Measurements from ENCODE around the gene RUNX1.
"Not testable (repeated sequence)": the region's sequence is repeated elsewhere in the genome, so short reads cannot be mapped to it uniquely, and the experiment has no call there.

The RUNX1 gene

DNA sequence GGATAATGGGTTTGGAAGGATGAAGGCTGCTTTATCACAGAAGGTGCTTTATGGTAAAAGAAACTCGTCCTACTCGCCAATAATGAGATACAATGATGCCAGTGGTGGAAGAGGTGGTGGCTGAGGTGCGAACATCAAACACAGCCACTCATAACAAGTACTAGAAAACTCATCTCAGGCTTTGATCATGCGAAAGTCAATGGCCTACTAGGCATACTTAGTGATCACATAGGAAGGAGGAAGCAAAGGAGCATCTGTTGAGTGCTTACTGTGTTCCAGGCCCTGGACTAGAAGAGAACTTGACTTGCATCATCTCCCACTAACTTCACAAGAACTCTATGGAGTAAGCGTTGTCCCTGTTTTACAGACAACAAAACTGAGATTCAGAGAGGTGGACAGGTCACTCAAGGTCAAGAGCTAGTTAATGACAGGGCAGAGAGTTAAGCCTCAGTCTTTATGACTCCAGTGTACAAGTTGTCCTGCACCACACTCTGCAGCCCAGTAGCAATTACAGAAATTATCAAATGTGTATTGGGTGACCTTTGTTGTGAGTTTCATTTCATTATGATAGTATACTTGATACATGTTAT lies 33.6 kb downstream of the RUNX1 start:
- no peak for DNase-seq

DNA sequence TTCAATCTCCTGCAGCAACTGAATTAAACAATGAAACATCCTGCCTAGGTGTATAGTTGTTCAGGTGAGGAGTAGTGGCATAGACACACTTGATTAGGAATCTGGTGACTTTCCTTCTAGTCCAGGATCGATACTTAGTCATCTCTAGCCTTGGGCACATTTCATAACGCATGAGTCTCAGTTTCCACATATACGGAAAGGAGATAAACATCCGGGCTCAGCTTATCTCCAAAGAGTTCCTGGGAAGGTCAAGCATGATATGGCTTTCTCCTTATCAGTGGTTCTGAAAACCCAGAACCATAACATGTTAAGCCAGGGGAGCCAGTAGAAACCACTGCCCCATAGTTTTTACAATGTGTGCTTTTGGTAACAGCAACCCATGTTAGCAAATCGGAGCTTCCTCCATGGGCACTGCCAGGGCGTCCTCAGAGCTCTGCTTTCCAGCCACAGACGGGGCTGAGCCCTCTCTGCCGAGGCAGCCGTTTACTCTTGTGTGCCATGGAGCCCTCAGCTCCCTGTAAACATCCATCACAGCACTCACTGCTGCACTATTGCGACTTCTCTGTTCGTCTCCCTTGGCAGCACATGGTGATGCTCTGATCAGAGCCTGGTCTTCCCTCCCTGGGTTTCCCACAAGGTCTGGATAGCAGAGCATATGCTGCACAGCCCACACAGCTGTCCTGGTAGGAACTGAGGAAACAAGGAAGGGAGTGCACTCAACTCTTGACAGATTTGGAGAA lies 34.6 kb downstream of the RUNX1 start:
- no peak for DNase-seq

DNA sequence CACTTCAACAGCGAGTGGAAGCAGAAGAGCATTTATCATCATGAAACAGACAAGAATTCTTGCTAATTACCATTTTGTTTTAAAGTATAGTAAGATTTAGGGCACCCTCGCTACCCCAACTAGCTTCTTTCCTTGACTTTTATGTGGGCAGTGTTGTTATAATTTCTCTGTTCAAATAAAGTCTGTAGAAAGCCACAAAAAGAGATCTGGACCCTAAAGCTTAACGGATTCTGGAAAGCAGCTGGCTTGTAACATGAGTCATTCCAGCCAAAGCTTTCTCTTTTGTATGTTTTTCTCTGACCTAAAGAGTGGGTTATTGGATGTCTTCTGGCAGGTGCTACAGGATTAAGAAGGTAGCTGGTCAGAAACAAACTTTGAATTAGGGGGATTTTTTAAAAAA lies 37.4 kb downstream of the RUNX1 start:
- no peak for DNase-seq

DNA sequence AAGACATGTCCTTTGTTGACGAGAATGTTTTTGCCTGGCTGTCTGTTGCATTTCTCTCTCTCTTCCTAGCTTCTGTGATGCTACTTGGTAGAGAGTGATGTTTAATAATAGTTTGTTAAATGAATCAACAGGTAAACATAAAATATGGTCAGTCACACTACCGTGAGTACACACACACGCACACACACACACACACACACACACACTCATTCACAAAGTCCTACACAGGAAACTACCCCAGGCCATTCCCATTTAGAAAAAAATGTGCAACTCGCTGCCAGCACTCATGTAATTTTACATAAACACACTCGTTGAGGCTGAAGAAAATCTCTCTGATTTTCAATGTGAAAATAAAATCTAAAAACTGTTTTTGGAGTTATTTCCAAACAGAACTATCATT lies 38.7 kb downstream of the RUNX1 start:
- DNase-seq, result no peak

DNA sequence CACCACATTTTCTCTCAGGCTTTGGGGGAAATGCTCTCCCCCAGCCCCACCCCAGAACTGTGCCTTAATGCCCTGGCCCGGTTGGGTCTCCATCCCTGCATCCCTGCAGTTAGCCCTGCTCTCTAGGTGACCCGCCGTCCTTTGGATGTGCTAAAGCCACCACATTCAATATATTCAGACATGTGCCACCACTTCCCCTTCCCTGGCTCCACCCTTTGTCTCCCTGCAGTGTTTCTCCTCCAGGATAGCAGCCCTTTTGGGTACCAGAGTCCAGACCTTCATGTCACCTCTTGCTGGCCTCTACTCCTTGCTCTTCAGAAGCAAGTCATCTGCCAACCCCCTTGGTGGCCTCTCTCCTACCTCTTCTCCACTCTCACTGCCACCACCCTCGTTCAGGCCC lies 41.8 kb downstream of the RUNX1 start:
- DNase-seq, result no peak

DNA sequence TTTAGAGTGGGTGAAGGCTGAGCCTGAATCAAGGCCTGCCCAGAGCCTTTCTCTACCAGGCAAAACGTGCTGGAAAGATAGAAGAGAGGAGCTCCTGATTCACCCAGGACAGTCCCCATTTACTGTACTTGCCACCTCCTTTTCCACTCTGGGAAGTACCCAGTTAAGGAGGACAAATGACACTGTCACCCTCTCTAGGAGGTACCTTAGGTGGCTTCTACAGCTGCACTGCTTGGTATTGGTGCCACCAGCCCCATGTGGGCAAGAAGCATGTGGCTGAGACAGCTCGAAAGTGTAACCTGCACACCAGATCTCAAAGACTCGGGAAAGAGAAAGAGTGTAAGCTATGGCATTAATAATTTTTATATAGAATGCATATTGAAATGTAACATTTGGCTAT lies 42.3 kb downstream of the RUNX1 start:
- no peak for DNase-seq

DNA sequence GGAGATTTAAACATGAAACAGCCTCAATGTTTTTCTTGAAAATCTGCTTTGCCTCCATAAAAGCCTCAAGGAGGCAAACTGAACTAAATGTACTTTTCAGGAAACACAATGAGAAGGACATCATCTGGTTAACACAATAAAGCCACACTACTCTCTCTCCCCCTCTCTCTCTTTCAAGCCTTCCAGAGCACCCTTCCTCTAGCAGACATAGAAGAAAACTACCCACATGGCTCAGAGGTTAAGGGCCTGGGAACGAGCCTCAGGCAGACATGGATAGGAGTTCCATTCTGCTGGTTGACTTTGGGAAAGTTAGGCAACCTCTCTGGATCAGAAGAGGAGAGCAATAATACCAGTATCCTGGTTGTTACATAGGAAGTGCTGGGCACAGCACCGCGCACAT lies 42.9 kb downstream of the RUNX1 start:
- no peak for DNase-seq

DNA sequence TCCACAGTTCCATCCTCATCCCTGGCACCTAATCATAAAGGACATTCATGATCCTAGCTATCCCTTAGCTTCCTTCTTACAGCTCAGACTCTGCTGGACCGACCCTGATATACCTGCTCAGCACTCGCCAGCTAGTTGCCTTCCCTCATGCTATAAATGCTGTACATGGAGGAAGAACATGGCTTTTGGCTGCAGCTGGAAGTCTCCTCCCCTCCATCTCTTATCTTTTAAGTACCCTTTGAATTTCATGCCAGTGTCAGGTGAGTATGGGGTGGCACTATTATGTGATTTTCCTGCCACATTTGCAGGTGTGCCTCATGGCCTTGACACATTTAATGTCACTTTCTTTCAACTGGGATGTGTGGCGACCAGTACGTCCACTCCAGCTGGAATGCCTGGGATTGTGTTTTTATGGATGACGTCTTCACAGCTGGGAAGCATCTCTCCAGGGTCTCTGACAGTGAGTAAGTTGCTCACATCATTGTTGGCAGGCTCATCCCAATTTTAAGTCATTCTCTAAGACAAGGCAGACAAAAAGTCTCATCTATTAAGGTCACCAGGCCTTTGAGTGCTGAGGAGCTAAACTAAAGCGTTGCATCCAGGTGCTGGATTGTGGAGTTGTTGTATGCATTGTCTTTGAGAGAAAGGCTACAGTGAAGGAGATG lies 43.4 kb downstream of the RUNX1 start:
- DNase-seq, result no peak

DNA sequence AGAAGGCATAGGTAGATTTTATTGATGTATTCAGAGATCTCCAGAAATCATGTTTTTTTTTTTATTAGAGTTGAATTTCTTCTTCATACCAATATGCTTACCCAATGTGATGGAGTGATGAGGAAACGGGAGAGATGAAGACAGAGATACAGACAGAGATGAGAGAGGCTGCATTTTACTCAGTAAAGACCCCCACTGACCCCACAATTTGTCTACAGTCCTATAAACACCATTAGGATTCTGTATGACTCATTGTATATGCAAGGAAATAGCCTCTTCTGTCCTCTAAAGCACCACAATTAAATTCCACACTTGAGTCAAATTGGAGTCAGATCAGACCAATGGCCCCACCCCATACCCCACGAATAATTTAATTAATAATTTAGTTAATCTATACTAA lies 44.0 kb downstream of the RUNX1 start:
- no peak for DNase-seq

DNA sequence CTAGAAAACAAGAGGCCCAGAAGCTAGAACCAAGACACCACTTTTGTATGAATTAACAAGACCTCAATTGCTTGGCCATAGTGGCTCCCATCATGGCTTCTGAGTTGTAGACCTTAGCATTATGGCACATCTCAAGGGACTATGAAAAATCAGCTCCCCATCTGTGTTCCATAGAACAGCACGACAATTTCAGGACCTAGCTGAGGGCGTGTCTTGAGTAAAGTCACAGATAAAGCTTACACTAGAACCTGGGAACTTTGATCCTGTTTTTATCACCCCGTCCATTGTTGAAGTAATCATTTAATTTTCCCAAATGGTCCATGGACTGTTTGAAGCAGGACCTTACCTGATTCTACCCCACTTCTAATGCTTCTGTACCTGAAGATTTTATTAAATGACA lies 44.8 kb downstream of the RUNX1 start:
- DNase-seq, result no peak

DNA sequence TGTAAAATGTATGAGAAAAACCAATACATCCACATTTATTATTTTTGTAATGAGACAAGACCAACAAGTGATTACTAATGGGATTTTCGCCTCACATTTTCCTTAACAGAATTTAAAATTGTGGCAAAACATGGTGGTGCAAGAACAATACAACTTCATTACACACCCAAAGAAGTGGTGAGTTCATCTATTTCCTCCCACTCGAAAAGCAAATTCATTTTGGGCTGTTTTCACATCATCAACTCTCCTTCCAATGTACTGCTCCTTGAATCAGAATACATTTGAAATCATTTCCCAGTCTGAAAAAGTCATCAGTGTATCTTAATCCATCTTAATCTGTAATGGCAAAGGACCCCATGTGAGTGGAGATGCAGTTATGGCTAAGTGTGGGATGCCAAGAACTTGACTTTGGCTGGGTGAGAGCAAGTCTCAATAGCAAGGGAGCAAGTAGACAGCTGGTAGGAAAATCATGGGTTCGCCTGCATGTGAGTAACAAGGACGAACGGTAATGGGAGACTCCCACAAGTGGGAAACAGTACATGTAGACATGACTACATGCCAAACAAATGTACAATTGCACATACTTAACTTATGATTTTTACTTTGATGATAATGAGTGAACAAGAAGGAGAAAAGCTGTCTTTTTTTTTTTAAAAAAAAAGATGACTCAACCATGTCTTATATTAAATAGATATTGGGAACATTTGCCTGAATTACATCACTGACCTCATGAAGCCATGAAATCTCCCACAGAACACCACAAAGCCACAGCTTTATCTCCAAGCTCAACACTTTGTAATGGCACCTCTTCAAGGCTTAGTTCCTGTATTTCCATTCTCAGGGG lies 46.0 kb downstream of the RUNX1 start:
- no peak for DNase-seq

DNA sequence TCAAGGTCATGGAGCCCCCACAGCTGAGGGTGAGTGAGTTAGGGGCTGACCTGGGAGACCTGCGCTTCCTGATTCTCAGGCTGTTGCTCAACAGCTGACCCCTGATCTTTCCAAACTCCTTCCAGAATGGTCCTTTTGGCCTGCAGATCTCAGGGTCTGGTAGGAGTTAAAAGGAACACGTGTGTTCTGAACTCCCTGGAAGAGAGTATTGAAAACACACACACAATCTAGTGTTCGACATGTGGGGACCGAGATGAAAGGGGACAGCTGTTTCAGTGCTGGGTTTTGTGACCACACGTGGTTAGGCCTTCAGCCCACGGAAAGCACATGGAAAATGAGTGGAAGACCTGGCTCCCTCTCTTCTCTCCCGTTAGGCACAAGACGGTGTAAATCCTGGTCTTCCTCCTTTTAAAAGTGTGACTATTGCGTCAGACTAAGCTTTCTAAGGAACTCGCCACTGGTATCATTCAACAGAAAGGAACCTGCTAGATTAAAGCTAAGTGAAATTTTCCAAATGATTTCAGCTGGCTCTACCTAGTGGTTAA lies 49.6 kb downstream of the RUNX1 start:
- no peak for DNase-seq

DNA sequence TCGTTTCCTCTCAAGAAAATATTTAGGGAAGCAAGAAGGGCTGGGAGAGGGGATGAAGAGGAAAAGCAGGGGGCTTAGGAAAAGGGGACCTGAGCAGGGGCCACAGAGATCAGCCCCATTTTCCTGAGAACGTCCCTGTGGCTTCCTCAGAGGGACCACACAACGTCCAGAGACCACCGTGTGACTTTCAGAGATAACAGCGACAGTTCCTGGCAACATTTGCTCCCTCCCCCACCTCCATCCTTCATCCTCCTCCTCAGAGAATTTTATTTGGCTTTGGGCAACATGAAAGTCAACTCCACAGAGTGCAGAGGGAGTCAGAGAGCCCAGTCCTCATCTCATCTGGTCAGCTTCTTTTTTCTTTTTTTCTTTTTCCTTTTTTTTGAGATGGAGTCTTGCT lies 50.9 kb downstream of the RUNX1 start:
- DNase-seq, result no peak

DNA sequence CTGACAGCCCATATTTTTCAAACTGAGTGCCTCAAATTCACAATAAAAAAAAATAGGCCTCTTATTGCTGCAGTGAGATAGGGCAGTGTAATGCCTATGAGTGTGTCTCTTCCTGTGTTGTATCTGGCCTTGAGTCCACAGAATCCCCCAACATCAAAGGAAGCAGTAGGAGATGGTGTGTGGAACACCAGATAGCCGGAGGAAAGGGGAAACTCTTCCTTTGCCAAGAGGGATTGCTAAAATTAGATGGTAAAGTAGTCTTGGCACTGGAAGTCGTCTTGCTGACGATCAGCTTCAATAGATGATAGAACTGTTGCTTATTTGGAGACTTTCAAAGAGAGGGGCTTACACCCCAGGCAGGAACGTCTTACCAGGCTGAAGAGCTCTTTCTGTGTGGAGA lies 51.8 kb downstream of the RUNX1 start:
- no peak for DNase-seq

DNA sequence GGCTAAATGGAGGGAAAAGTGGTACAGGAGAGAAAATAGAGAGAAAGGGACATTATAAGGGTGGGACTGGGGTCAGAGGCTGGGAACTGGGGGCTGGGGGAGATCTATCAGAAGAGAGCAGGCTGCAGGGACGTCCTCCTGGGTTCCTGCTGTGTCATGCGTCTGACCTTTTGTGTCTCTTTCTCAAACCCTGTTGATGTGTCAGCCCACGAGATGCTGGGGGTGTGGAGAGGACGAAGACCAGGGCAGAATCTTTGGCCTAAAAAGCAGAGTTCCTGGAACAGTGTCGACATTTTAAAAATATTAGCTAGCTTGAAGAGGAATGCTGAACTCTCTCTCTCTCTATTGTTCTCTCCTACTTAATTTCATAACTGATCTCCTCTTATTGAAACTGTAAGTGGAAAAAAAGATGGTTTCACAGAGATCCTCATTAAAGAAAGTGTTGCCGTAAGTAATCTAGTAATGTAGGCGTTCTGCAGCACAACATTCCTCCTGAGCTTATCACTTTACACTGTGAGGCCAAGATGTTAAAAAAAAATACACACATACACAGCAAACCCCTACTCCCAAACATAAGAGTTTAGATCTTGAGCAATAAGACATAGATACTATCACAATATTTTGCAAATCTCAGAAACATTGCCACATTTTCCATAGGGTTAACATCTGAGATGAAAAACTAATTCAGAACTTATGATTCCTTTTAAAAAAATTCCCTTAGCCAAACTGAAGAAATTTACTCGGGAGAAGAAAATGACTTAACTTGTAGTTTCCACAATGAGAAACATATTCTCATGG lies 52.6 kb downstream of the RUNX1 start:
- DNase-seq, result no peak

DNA sequence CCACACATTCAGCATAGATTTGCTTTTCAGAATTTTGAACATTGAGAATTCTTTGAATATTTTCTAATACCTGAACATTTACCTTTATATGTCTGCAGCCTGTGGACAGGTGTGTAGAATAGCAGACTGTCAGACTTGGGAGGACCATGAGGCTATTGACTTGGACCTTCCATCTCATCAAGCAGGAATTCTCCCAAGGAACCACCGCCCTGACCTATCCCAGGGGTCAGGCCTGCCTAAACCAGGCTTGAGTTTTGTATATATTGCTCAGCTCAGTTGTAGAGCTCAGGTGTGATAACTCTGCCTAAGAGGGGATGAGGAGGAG lies 53.2 kb downstream of the RUNX1 start:
- DNase-seq, result no peak

DNA sequence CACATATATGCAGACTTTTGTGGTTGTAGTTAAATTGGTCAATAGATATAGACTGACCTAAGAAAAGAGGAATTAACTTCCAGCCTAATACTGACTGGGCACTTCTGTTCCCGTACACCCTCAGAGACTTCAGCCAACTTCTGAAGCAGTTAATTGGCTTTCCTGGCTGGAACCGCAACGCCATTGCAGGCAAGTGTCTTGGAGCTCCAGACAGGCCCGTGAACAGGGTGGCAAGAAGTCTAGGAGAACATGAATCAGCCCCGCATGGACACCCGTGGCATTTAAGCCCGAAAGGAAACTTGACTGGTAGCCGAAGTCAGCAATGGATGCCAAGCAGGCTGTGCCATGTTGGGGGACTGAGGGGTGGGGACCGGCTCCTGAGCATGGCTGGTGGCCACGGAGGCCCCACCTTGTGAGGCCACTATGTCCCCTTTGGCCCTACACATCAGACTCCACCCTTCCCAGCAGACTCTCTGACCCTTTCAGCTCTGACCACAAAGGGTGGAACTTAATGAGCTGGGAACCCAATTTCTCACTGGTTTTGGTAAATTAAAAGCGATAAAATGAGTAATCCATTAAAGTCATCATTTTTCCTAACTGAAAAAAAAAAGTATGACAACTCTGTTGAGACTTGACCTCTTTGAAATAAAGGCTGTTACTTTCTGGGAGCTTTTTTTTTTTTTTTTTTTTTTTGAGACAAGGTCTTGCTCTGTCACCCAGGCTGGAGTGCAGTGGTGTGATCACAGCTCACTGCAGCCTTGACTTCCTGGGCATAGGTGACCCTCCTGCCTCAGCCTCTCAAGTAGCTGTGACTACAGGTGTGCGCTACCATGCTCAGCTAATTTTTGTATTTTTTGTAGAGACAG lies 54.1 kb downstream of the RUNX1 start:
- DNase-seq, result no peak

DNA sequence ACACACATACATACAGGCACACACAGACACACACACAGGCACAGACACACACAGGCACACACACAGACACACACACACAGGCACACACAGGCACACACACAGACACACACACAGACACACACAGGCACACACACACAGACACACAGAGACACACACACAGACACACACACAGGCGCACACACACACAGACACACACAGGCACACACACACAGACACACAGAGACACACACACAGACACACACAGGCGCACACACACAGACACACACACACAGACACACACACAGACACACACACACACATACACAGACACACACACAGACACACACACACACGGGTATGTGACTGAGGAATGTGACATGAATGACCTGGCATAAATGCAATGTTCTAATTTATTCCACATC lies 55.6 kb downstream of the RUNX1 start:
- DNase-seq, result not testable (repeated sequence)

DNA sequence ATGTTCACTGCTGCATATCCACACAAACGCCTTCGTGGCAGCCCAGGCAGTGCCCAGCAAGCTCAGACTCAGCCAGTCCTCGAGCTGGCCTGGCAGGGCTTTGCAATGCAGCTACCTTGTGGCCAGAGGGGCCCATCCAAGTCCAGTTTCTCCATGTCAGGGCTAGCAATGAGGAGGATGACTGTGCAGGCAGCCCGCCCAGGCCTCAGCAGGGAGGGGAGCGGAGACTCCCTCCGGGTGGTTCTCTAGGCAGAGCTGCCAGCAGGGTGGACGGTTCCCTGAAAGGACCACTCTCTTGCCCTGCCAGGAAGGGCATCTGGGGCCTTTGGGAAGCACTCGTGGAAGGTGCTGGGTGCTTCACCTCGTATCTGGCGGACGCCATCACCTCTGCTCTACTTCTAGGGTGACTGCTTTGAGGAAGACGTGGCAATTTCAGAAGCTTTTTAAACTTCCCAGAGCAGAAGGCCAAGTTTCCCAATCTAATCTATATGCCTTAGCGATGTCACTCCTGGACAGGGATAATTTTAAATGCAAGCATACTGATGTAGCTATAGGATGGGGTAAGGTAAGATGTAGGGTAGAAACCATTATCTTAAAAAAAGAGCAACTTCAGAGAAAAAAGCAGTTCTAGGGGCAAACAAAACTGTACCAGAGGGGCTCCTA lies 56.2 kb downstream of the RUNX1 start:
- DNase-seq, result no peak

DNA sequence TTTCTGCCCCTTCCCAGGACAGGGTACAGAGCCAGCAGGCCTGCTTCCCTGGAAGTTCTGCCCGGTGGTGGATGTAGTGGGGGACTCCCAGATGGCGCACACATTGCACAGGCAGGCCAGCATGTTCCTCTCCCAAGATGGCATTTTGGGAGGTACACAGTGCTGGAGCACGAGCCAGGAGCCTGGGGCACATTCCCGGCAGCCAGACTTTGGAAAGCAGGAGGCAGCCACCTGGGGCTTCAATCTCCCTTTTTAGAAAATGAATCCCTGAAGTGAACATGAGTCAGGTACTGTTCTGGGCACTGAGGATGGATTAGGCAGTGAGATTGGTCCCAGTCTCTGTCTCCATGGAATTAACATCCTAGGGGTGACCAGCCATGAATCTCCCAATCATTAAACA lies 56.9 kb downstream of the RUNX1 start:
- no peak for DNase-seq
